ACC112 (cell line): ENCODE data around the gene ATP11B.
A peak's percentile ranks its signal among the peaks of the same experiment; 100 is the strongest.

Experiments used
- H2AFZ ChIP-seq: fragments of 200-600 bp; sonication (generic); one replicate; pipeline ENCODE4 v1.6.0; 2017; ENCODE audit warnings: antibody characterized with exemption, low read length; ENCODE audit not compliant: unreplicated experiment
- H3K27ac ChIP-seq: fragments of 200-600 bp; sonication (generic); 2 replicates; pipeline ENCODE4 v1.5.1; 2014; ENCODE audit warnings: low read depth, mild to moderate bottlenecking, antibody characterized with exemption, low read length, moderate library complexity
- H3K27me3 ChIP-seq: fragments of 200-600 bp; sonication (generic); 2 replicates; pipeline ENCODE4 v1.6.1; 2014; ENCODE audit warnings: mild to moderate bottlenecking, antibody characterized with exemption, low read length, moderate library complexity, mixed read lengths; ENCODE audit not compliant: insufficient read depth
- H3K36me3 ChIP-seq: fragments of 200-600 bp; sonication (generic); 2 replicates; pipeline ENCODE4 v1.6.1; 2016; ENCODE audit warnings: mild to moderate bottlenecking, antibody characterized with exemption, low read length, moderate library complexity, mixed read lengths; ENCODE audit not compliant: insufficient read depth
- H3K4me1 ChIP-seq: fragments of 200-600 bp; sonication (generic); one replicate; pipeline ENCODE4 v1.6.1; 2016; ENCODE audit warnings: low read length, mixed read lengths; ENCODE audit not compliant: insufficient read depth, unreplicated experiment, control insufficient read depth
- H3K4me3 ChIP-seq: fragments of 200-600 bp; sonication (generic); 2 replicates; pipeline ENCODE4 v1.5.1; 2014; ENCODE audit warnings: mild to moderate bottlenecking, low read depth, low read length
- H3K79me2 ChIP-seq: fragments of 200-600 bp; sonication (generic); one replicate; pipeline ENCODE4 v1.6.0; 2016; ENCODE audit warnings: low read length; ENCODE audit not compliant: control insufficient read depth, unreplicated experiment, insufficient read depth

ATP11B gene

DNA sequence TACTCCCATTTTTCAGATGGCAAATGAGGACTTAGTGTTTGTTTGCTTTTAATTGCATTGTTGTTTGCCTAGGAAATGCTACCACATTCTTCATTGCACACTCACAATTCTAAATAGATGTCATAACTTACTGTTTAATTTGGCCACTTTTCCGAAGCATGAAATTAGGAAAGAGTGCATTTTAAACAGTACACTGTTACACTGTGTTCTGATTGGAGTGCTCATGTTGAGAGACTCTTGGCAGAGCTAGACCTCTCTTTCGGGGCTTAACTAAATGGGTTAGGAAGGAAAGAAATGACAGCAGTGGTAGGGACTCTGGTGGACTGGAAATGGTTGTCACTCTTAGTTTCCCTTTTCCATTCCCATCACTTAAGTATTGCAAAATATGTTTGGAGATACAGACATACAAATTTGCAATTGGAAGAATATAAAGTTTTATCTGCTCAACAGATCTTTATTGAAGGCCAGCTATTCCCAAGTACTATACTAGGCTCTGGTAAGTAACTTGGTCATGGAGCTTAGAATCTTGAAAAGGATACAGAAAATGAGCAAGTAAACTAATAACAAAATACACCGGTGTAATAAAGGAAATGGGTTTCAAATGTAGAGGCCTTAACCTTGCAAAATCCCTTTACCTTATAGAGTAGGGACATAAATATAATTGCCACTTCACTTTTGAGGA is 96.8 kb downstream of the ATP11B start:
- Histone ChIP-seq H3K4me3 (no peak overlapping the region), H3K79me2 (no peaks in the 10 kb centered on the region), H3K27ac (no peak overlapping the region), H3K27me3 (no peaks in the 10 kb centered on the region), H2AFZ (no peak overlapping the region), H3K36me3 (peaks cover 11% of the 10 kb centered on the region), H3K4me1 (peaks cover 13% of the 10 kb centered on the region)

DNA sequence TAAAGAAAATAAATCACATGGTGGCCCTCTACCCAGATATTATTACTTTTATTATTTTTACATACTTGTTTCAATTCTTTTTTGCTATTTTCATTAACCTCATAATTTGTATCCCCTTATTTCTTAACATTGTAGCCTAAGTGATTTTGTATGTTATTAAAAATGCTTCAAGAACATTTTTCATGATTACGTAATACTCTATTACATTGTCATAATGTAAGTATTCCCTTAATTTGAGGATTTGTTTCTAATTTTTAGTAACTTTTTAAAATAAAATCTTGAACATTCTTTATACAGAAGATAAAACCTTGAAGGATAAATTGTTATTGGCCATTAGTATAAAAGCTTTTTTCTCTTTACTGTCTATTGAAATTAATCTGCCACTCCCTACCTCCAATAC is 98.1 kb downstream of the ATP11B start:
- Histone ChIP-seq H2AFZ (no peak overlapping the region), H3K36me3 (peaks cover 11% of the 10 kb centered on the region), H3K4me1 (peaks cover 7% of the 10 kb centered on the region), H3K27ac (no peak overlapping the region), H3K79me2 (no peaks in the 10 kb centered on the region), H3K4me3 (no peak overlapping the region), H3K27me3 (no peaks in the 10 kb centered on the region)

DNA sequence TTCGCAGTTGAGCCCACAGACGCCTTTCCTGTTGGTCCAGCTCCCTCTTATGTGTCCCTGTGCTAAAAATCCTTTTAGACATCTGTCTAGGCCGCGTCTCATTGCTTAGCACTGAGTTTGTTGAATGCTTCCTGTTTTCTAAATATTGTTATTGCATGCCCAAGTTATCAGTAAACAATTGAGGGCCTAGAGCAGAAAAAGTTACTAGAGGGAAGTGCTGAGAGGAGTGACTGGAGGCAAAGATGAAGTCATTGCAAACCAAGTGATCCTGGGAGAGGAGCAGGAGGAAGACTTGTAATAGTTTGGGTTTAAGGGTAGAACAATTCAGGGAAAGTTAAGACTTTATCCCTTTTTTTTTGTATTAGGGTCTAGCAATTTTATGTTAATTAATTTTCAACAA is 98.9 kb downstream of the ATP11B start:
- Histone ChIP-seq H3K4me1 (no peaks in the 10 kb centered on the region), H3K27ac (no peak overlapping the region), H3K27me3 (no peaks in the 10 kb centered on the region), H3K4me3 (no peak overlapping the region), H2AFZ (no peak overlapping the region), H3K79me2 (no peaks in the 10 kb centered on the region), H3K36me3 (peaks cover 11% of the 10 kb centered on the region)

DNA sequence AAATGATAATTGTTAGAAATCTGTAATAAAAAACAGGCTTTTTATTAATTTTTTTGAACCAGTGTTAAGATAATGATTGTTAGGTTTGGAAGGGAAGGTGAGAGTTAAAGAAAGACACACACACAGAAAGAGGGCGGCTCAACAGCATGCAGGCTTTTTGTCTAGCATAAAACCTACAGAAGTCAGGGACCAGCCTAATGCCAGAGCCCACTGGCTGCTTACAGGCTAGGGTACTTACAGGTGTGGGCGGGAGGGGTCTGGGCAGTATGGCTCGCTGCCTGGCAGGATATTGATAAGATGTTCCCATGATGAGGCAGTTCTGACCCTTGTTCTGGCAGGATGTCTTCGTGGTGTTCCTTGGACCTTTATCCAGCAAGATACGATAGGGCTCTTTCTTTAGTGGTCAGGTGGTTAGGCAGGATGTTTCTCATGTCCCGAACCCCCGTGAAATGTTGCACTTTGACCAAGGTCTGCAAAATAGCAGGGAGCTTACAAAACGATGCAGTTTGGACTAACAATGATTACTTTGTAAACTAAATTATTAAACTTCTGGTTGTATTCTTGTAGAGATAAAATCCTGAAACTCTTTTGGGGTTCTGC is 102.3 kb downstream of the ATP11B start:
- H3K27ac ChIP-seq = no peak overlapping the region
- no peak overlapping the region for H2AFZ ChIP-seq
- H3K27me3 ChIP-seq = no peaks in the 10 kb centered on the region
- H3K79me2 ChIP-seq = no peaks in the 10 kb centered on the region
- no peaks in the 10 kb centered on the region for H3K4me1 ChIP-seq
- H3K4me3 ChIP-seq = no peak overlapping the region
- H3K36me3 ChIP-seq = peaks cover under 1% of the 10 kb centered on the region; the same call in 1 of the 2 replicates

DNA sequence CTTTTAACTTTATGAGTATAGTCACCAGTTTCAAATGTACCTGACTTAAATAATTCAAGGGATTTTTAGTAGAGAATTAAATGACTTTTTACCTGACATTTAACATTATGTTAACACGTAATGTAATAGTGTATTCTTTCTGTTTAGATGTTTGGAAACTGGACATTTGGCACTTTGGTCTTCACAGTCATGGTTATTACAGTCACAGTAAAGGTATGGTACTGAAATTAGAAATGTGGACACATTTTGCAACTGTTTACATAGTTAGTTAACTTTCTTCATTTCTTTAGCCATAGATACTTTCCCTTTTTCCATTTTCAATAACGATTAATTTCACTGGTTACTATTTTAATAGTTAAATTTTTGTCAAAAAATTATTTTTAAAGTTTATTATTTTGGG is 103.2 kb downstream of the ATP11B start:
- Histone ChIP-seq H3K36me3 (no peaks in the 10 kb centered on the region; the same call in 1 of the 2 replicates), H3K4me1 (no peaks in the 10 kb centered on the region), H3K4me3 (no peak overlapping the region), H2AFZ (no peak overlapping the region), H3K79me2 (no peaks in the 10 kb centered on the region), H3K27me3 (no peaks in the 10 kb centered on the region), H3K27ac (no peak overlapping the region)

DNA sequence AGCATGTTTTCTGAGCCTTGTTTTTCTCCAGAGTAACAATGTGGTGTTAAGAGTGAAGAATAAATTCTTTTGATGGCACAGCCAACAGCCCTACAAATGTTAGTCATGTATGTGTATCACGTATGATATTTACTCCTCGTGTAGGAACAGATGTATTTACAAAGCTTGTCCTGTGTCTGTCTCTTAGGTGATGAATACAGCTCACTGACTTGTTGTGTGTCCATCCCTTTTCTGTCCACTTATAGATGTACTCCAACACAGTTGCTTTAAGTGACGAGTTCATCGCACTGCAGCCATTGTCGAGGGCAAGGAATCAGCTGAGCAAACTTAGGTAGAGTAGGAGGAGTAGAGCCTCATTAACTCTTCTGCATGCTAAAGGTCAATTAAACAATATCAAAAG is 108.9 kb downstream of the ATP11B start:
- H3K27ac ChIP-seq = no peak overlapping the region
- H3K36me3 ChIP-seq = no peaks in the 10 kb centered on the region; the same call in 1 of the 2 replicates
- H3K4me1 ChIP-seq = no peaks in the 10 kb centered on the region
- no peak overlapping the region for H3K4me3 ChIP-seq
- no peaks in the 10 kb centered on the region for H3K79me2 ChIP-seq
- no peak overlapping the region for H2AFZ ChIP-seq
- no peaks in the 10 kb centered on the region for H3K27me3 ChIP-seq

DNA sequence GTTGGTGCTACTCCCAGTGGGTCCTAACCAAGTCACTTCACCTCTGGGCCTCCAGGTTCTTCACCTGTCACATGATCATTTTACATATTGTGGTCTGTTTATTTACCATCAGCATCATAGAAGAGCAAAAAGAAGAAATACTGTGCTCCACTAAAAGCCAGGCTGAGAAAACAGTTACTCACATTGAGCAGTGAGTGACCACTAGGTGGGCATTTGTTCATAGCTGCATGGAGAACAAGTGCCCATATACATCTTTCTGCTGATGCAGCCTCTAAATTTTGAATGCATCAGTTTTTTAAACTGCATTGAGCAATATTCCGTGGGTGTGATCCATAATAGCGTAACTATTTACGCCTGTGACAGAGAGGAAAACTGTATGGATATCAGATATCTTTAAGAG is 110.9 kb downstream of the ATP11B start:
- no peak overlapping the region for H3K4me3 ChIP-seq
- H2AFZ ChIP-seq = no peak overlapping the region
- no peak overlapping the region for H3K27ac ChIP-seq
- no peaks in the 10 kb centered on the region; the same call in 1 of the 2 replicates for H3K36me3 ChIP-seq
- H3K79me2 ChIP-seq = no peaks in the 10 kb centered on the region
- no peaks in the 10 kb centered on the region for H3K27me3 ChIP-seq
- H3K4me1 ChIP-seq = no peaks in the 10 kb centered on the region

DNA sequence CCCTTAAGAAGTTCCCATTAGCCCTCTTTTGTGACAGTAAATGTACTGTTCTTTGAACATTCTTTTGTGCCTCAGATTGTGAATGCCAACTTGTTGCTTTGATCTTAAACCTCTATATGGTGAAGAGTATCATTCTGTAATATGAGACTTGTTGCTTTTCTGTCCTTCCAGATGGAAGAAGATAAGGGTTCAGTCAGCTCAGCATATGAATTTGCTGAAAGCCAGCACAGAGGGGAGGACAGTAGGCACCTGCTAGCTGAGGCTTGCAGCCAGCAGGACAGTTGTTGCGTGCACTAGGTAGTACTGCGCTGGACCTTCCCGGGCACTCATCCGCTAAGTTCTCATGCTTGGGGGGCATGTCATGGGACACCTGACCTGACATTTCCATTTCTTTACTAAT is 112.3 kb downstream of the ATP11B start:
- H3K4me1 ChIP-seq = peaks cover 4% of the 10 kb centered on the region
- H3K36me3 ChIP-seq = no peaks in the 10 kb centered on the region
- H3K27ac ChIP-seq = no peak overlapping the region
- no peak overlapping the region for H2AFZ ChIP-seq
- H3K79me2 ChIP-seq = no peaks in the 10 kb centered on the region
- no peak overlapping the region for H3K4me3 ChIP-seq
- H3K27me3 ChIP-seq = no peaks in the 10 kb centered on the region

DNA sequence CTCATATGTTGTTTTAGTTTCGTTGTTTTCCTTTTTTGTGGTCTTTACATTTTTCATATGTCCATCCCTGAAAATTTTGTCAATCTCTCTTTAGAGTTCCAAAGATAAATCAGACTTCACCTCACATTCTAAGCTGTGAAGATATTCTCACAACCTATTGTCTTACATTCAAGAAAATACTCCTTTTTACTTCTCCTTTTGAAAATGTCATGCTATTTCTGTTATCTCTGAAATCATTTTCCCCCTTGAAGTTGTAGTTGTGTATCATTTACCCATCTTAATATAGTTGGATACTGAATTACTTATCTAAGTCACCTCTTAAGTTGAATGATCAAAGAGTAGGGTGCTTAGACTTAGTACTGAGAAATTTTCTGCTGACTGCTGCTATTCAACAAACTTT is 112.7 kb downstream of the ATP11B start:
- Histone ChIP-seq H3K4me3 (no peak overlapping the region), H3K27ac (no peak overlapping the region), H3K36me3 (no peaks in the 10 kb centered on the region), H2AFZ (no peak overlapping the region), H3K79me2 (no peaks in the 10 kb centered on the region), H3K27me3 (no peaks in the 10 kb centered on the region), H3K4me1 (peaks cover 4% of the 10 kb centered on the region)

DNA sequence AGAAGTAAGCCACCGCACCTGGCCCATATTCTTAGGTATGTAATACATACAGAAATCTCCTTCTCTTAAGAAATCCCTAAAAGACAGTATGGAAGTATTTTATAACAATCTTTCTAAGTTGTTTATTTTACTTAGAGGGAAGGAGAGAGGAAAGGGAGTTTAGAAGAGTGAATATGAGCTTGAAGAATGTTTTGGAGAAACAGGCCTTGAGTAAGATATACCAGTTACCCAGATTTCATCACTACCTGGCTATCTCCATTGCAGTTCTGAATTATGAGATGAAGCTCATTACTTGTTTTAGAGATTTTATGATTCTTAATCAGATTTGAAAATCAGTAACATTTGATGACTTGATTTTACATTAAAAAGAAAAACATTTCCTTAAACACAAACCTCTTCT is 115.2 kb downstream of the ATP11B start:
- H3K79me2 ChIP-seq = no peaks in the 10 kb centered on the region
- H3K27ac ChIP-seq = no peak overlapping the region
- H3K36me3 ChIP-seq = no peaks in the 10 kb centered on the region
- no peaks in the 10 kb centered on the region for H3K27me3 ChIP-seq
- H3K4me3 ChIP-seq = no peak overlapping the region
- H3K4me1 ChIP-seq = peaks cover 4% of the 10 kb centered on the region
- H2AFZ ChIP-seq = no peak overlapping the region

DNA sequence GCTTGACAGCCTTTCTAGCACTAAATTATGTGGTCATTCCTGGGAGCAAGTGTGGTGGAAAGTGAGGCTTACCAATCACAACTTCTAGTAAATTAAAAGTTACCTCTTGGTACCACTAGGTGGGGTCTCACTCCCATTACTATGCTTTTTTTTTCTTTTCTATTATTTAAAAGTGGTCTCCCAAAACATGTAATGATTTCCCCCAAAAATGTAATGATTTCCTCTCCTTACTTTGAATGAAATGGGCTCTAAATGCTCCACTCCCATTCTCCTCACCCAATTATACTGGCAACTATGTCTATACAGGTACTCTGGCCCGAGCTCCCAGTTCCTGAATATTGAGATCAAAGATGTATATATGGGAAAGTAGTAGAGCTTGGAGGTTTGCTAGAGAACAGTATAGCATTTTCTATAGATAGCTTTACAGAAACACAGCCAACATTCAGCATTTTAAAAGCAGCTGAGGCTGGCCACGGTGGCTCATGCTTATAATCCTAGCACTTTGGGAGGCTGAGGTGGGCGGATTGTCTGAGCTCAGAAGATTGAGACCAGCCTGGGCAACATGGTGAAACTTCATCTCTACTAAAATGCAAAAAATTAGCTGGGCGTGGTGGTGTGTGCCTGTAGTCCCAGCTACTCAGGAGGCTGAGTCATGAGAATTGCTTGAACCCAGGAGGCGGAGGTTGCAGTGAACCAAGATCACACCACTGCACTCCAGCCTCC is 116.2 kb downstream of the ATP11B start:
- Histone ChIP-seq H3K4me1 (peaks cover 4% of the 10 kb centered on the region), H3K4me3 (no peak overlapping the region), H3K27ac (peak overlapping the region; percentile 31; the same call in 1 of the 2 replicates), H2AFZ (no peak overlapping the region), H3K79me2 (no peaks in the 10 kb centered on the region), H3K36me3 (no peaks in the 10 kb centered on the region), H3K27me3 (no peaks in the 10 kb centered on the region)
